ENCODE results near the gene PEAR1.

Gene PEAR1

DNA sequence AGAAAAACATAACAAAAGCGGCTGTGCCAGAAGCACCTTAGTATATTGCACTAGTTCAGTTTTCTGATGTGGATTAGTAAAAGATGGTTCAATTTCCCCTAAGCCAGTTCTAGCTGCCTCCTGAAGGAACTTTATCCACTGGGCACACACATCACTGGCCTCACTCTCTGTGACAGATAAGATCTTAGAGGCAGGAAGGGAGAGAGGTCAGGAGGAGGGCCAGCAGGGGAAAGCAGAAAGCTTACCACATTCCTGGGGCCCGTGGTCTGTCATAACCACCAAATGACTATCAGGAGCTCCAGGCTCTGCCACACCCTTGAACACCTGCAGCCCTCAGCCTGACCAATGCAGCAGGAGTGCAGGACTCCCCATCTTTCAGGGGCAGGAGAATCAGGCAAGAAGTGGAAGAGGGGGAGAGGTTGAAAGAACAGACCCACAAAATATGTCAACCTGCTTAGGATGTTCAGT is 64.8 kb downstream of the PEAR1 start:
- Histone ChIP-seq H3K27ac (ENCODE audit: low read depth, low read length) (no peak overlapping the region), H3K9ac (ENCODE audit: low read length) (no peak overlapping the region), H3K4me1 (ENCODE audit: control insufficient read depth, insufficient read depth, low read length) (no peaks in the 10 kb centered on the region), H3K27me3 (ENCODE audit: control insufficient read depth, insufficient read depth, low read length) (no peaks in the 10 kb centered on the region), H3K9me3 (ENCODE audit: control insufficient read depth, insufficient read depth, low read depth, low read length) (no peaks in the 10 kb centered on the region), H3K36me3 (ENCODE audit: control insufficient read depth, insufficient read depth, low read length) (peaks cover 87% of the 10 kb centered on the region), H3K4me3 (ENCODE audit: low read depth, low read length) (no peak overlapping the region)

DNA sequence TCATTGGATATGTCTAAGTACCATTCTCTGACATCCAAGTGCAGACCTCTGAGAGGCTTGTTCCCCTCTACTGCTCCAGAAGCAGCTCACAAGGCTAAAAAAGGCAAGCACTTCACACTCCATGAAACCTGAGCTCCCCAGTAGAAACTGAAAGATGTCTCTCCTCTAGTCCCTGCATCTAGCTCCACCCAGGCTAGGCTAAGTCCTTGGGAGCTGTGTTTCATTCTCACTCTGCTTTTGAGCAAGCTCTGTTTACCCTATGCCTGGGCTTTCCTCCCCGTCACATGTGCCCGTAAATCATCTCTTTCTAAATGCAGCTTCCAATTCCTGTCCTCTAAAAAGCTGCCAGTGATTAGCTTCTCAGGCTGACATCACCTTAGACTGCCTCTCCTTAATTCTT is 65.9 kb downstream of the PEAR1 start:
- Histone ChIP-seq H3K27me3 (ENCODE audit: control insufficient read depth, insufficient read depth, low read length) (no peaks in the 10 kb centered on the region), H3K4me3 (ENCODE audit: low read depth, low read length) (no peak overlapping the region), H3K27ac (ENCODE audit: low read depth, low read length) (no peak overlapping the region), H3K9me3 (ENCODE audit: control insufficient read depth, insufficient read depth, low read depth, low read length) (no peaks in the 10 kb centered on the region), H3K4me1 (ENCODE audit: control insufficient read depth, insufficient read depth, low read length) (no peaks in the 10 kb centered on the region), H3K9ac (ENCODE audit: low read length) (no peak overlapping the region), H3K36me3 (ENCODE audit: control insufficient read depth, insufficient read depth, low read length) (peaks cover 91% of the 10 kb centered on the region)

DNA sequence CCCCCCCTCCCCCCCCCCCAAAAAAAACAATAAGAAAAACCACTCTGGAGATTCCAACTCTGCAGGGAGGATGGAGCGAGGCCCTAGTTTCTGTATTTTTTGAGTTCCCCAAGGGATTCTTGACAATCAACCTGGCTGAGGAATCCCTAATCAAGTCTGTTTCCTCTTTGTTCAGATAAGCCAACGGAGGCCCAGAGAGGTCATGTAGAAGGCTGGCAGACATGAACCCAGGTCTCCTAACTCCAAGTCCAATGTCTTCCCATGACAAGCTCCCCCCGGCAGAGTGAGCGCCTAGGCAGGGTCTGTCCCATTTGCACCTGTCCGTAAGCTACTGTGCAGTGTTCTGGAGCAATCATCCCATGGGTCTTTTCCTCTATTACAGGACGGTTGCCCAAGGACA is 66.4 kb downstream of the PEAR1 start:
- no peaks in the 10 kb centered on the region for H3K4me1 ChIP-seq (ENCODE audit: control insufficient read depth, insufficient read depth, low read length)
- no peaks in the 10 kb centered on the region for H3K9me3 ChIP-seq (ENCODE audit: control insufficient read depth, insufficient read depth, low read depth, low read length)
- H3K36me3 ChIP-seq (ENCODE audit: control insufficient read depth, insufficient read depth, low read length), result peaks cover 86% of the 10 kb centered on the region
- H3K27me3 ChIP-seq (ENCODE audit: control insufficient read depth, insufficient read depth, low read length), result no peaks in the 10 kb centered on the region
- no peak overlapping the region for H3K27ac ChIP-seq (ENCODE audit: low read depth, low read length)
- H3K9ac ChIP-seq (ENCODE audit: low read length), result no peak overlapping the region
- H3K4me3 ChIP-seq (ENCODE audit: low read depth, low read length), result no peak overlapping the region

DNA sequence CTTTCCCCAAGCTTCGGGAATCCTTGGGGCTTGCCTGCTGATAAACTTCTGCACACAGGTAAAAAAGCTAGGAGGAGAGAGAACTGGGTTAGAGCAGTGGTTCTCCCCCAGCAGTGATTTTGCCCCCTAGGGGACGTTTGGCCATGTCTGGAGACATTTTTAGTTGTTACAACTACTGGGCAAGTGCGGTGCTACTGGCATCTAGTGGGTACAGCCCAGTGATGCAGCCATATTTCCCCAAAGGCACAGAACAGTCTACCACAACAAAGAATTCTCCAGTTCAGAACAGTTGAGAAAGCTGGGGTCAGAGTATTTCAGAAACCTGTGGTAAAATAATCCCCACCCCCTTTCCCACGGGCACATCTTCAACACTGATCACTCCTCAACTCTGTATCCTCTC is 68.2 kb downstream of the PEAR1 start:
- no peaks in the 10 kb centered on the region for H3K27me3 ChIP-seq (ENCODE audit: control insufficient read depth, insufficient read depth, low read length)
- H3K9me3 ChIP-seq (ENCODE audit: control insufficient read depth, insufficient read depth, low read depth, low read length), result no peaks in the 10 kb centered on the region
- H3K36me3 ChIP-seq (ENCODE audit: control insufficient read depth, insufficient read depth, low read length), result peaks cover 81% of the 10 kb centered on the region
- no peak overlapping the region for H3K4me3 ChIP-seq (ENCODE audit: low read depth, low read length)
- H3K27ac ChIP-seq (ENCODE audit: low read depth, low read length), result no peak overlapping the region
- H3K4me1 ChIP-seq (ENCODE audit: control insufficient read depth, insufficient read depth, low read length), result no peaks in the 10 kb centered on the region
- H3K9ac ChIP-seq (ENCODE audit: low read length), result no peak overlapping the region

DNA sequence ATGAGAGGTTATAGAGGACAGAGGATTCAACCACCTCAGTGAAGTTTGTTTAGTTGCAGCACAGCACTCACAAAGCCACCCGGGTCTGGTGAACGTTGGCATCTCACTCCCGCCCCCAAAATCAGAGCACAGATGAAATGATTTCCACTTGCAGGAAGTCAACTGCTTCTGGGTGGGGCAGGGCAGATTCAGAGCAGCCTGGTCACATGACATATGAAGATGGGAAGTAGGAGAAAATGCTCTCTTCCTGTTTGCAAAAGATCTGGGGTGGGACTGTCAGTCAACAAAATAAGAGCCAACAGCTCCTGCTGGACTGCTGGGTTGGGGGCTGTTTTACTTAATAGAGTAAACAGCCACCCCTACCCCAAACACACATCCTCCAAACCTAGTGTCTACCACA is 70.1 kb downstream of the PEAR1 start:
- Histone ChIP-seq H3K9ac (ENCODE audit: low read length) (no peak overlapping the region), H3K36me3 (ENCODE audit: control insufficient read depth, insufficient read depth, low read length) (peaks cover 79% of the 10 kb centered on the region), H3K9me3 (ENCODE audit: control insufficient read depth, insufficient read depth, low read depth, low read length) (no peaks in the 10 kb centered on the region), H3K4me1 (ENCODE audit: control insufficient read depth, insufficient read depth, low read length) (no peaks in the 10 kb centered on the region), H3K4me3 (ENCODE audit: low read depth, low read length) (no peak overlapping the region), H3K27ac (ENCODE audit: low read depth, low read length) (no peak overlapping the region), H3K27me3 (ENCODE audit: control insufficient read depth, insufficient read depth, low read length) (no peaks in the 10 kb centered on the region)

DNA sequence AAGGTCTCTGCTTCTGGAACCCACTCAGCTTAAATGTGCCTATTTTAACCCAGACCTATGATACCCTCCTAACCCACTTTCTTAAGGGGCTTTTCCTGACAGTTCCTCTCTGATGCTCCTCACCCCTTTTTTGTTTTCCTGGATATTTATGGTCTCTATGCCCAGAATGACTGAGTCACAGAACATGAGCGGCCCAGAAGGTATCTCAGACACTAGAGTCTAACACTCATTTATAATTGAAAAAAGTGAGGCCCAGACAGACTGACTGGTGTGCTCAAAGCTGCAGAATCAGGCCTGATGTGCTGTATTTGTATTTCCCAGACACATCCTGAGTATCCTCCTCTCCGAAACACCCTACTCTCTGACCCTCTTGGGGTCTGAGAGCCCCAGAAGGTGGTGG is 70.9 kb downstream of the PEAR1 start:
- Histone ChIP-seq H3K9me3 (ENCODE audit: control insufficient read depth, insufficient read depth, low read depth, low read length) (no peaks in the 10 kb centered on the region), H3K27ac (ENCODE audit: low read depth, low read length) (no peak overlapping the region), H3K27me3 (ENCODE audit: control insufficient read depth, insufficient read depth, low read length) (no peaks in the 10 kb centered on the region), H3K9ac (ENCODE audit: low read length) (no peak overlapping the region), H3K36me3 (ENCODE audit: control insufficient read depth, insufficient read depth, low read length) (peaks cover 79% of the 10 kb centered on the region), H3K4me3 (ENCODE audit: low read depth, low read length) (no peak overlapping the region), H3K4me1 (ENCODE audit: control insufficient read depth, insufficient read depth, low read length) (no peaks in the 10 kb centered on the region)
